OCI-LY3 (cell line): ENCODE results near the gene PLCXD1.

Source experiments
- EZH2phosphoT487 ChIP-seq: fragments of 200-600 bp; shearing (Covaris generic); IDR thresholded peaks from 2 replicates; pipeline ENCODE4 v1.6.1; 2018; ENCODE audit warnings: antibody characterized with exemption, mixed run types, low read depth
- TF ChIP-seq, protein P1 (sequence below): fragments of 200-600, 300-600 bp; sonication (generic); IDR thresholded peaks from 2 replicates; pipeline ENCODE4 v1.5.1; 2014; ENCODE audit warnings: antibody characterized with exemption, low read length, low read depth

DNA sequence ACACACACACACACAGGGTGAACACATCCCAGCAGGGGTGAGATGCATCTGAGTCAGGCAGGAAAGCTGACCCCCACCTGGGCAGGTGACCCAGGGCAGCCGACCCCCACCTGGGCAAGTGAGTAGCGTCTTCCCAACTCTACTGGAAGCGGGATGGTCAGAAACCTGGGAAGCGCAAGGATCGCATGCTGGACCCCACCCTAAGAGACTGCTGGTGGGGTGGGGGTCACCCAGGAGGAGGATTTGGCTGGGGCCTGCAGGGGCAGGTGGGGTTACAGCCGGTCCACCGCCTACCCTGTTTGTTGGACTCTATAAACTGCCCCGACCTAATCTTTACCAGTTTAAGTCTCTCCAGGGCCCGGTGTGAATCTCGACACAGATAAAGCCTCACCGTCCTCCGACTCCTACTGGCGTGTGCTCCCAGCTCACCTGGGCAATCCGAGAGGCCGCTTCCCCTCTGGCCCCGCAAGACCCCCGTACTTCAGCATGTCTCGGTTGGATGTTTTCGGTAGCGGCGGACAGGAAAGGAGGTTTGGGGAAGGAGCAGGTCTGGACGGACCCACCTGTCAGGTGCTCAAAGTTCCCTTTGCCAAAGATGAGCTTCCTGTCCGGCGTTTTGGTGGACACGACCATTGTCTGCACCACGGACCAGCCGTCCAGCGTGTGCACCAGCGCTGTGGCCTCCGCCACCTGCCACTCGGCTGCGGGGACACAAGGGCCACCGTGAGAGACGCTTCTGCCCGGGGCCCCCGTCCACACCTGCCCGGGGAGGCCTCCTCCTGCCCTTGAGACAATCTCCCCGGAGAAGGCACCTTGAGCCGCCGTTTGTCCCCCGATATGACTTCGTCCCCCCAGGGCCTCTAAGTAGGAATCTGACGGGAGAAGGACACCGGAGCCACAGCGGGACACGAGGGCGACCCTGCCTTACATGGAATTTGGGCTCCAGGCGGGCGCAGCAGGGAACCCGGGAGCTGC, 35.5 kb downstream of the PLCXD1 start:
- TF ChIP-seq, protein P1, sequence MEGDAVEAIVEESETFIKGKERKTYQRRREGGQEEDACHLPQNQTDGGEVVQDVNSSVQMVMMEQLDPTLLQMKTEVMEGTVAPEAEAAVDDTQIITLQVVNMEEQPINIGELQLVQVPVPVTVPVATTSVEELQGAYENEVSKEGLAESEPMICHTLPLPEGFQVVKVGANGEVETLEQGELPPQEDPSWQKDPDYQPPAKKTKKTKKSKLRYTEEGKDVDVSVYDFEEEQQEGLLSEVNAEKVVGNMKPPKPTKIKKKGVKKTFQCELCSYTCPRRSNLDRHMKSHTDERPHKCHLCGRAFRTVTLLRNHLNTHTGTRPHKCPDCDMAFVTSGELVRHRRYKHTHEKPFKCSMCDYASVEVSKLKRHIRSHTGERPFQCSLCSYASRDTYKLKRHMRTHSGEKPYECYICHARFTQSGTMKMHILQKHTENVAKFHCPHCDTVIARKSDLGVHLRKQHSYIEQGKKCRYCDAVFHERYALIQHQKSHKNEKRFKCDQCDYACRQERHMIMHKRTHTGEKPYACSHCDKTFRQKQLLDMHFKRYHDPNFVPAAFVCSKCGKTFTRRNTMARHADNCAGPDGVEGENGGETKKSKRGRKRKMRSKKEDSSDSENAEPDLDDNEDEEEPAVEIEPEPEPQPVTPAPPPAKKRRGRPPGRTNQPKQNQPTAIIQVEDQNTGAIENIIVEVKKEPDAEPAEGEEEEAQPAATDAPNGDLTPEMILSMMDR, result no peak
- TF ChIP-seq EZH2phosphoT487, result no peak
